Measurements from ENCODE around the gene SALL4.

DNA sequence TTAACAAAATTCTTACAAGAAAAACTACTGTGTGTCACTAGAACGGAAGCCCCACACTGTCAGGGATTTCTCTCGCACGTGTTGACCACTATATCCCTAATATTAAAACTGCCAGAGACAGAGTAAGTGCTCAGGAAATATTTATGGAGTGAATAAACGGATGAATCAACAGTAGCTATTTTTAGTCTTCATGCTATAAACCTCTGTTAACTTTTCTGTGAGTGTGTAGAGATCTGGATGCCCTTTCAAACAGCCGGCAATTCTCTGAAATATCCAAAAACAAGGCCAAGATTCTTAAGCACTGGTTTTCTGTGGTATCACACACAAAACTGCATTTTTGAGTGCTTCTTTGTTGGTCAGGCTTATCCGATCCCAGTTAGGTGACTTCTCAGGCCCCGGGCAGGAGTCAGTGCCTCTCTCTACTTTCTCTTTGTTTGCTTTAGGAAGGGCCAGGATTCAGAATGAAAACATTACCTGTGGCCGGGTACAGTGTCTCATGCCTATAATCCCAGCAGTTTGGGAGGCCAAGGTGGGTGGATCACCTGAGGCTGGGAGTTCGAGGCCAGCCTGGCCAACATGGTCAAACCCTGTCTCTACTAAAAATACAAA lies 49.9 kb downstream of the SALL4 start:
- TF ChIP-seq, protein P1, sequence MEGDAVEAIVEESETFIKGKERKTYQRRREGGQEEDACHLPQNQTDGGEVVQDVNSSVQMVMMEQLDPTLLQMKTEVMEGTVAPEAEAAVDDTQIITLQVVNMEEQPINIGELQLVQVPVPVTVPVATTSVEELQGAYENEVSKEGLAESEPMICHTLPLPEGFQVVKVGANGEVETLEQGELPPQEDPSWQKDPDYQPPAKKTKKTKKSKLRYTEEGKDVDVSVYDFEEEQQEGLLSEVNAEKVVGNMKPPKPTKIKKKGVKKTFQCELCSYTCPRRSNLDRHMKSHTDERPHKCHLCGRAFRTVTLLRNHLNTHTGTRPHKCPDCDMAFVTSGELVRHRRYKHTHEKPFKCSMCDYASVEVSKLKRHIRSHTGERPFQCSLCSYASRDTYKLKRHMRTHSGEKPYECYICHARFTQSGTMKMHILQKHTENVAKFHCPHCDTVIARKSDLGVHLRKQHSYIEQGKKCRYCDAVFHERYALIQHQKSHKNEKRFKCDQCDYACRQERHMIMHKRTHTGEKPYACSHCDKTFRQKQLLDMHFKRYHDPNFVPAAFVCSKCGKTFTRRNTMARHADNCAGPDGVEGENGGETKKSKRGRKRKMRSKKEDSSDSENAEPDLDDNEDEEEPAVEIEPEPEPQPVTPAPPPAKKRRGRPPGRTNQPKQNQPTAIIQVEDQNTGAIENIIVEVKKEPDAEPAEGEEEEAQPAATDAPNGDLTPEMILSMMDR (IDR thresholded peaks at IDR 0.05; ENCODE audit: control extremely low read depth in 1 of 3, insufficient read depth in 1 of 3, low read depth in 1 of 3, low read length in 3 of 3), result no peak
- no peak for TF ChIP-seq POLR2AphosphoS5 (IDR thresholded peaks at IDR 0.05; ENCODE audit: low read depth, low read length)
- no peak for TF ChIP-seq POLR2A (IDR thresholded peaks at IDR 0.05; ENCODE audit: control extremely low read depth in 1 of 2, low read depth in 2 of 2, low read length in 2 of 2)
- TF ChIP-seq NRF1 (IDR thresholded peaks at IDR 0.05; ENCODE audit: low read depth, low read length), result no peak
- TF ChIP-seq RAD21 (IDR thresholded peaks at IDR 0.05 in 1 of 2, conservative IDR thresholded peaks at IDR 0.05 in 1 of 2; ENCODE audit: low read depth in 2 of 2, low read length in 2 of 2), result no peak
- no peak for TF ChIP-seq EZH2 (IDR thresholded peaks at IDR 0.05; ENCODE audit: low read depth, low read length, severe bottlenecking)
